ENCODE data around the gene GREB1L. TPM values are rescaled to one million over a fixed set of nuclear protein-coding genes. Genes with fewer than 3 reads are reported as not detected.

GREB1L gene
- polyA plus RNA-seq, 1 donor from 2014 or later: 23.3 TPM

GRCh38 chr18:21463718-21464117 lies 221.7 kb downstream of the GREB1L start:
- Histone ChIP-seq H3K9me2 (ENCODE audit: insufficient read depth, low read length) (no peaks in the 10 kb centered on the region), H2AFZ (ENCODE audit: low read depth, low read length) (no peak overlapping the region)
- no peak for TF ChIP-seq POLR2AphosphoS5 (IDR thresholded peaks at IDR 0.05)
- TF ChIP-seq EP300 (conservative IDR thresholded peaks at IDR 0.05; ENCODE audit: poor library complexity, severe bottlenecking): no peak
- no peak for TF ChIP-seq EZH2 (IDR thresholded peaks at IDR 0.05; ENCODE audit: borderline replicate concordance, insufficient read depth, low read length, poor library complexity, severe bottlenecking)
- TF ChIP-seq SMC3 (conservative IDR thresholded peaks at IDR 0.05; ENCODE audit: poor library complexity): no peak

GRCh38 chr18:21468514-21469164 lies 226.6 kb downstream of the GREB1L start:
- H3K9ac ChIP-seq (ENCODE audit: low read length): no peak overlapping the region
- H3K9me2 ChIP-seq (ENCODE audit: insufficient read depth, low read length): no peaks in the 10 kb centered on the region
- H3K27me3 ChIP-seq (ENCODE audit: insufficient read depth, low read depth, low read length): no peaks in the 10 kb centered on the region
- no peak overlapping the region for H2AFZ ChIP-seq (ENCODE audit: low read depth, low read length)
- H3F3A ChIP-seq (ENCODE audit: insufficient read depth, low read length, poor library complexity, severe bottlenecking): no peaks in the 10 kb centered on the region
- H3K36me3 ChIP-seq (ENCODE audit: insufficient read depth, low read length): peaks cover 3% of the 10 kb centered on the region
- H3K9me3 ChIP-seq (ENCODE audit: low read length): no peaks in the 10 kb centered on the region
- no peak for TF ChIP-seq RAD21 (conservative IDR thresholded peaks at IDR 0.05)
- no peak for TF ChIP-seq MXI1 (conservative IDR thresholded peaks at IDR 0.05; ENCODE audit: poor library complexity, severe bottlenecking)
- no peak for TF ChIP-seq TAF1 (IDR thresholded peaks at IDR 0.05; ENCODE audit: low read depth)
- TF ChIP-seq CTCF (IDR thresholded peaks at IDR 0.05; ENCODE audit: poor library complexity, severe bottlenecking): no peak
- TF ChIP-seq EZH2 (IDR thresholded peaks at IDR 0.05; ENCODE audit: borderline replicate concordance, insufficient read depth, low read length, poor library complexity, severe bottlenecking): no peak
- TF ChIP-seq SMC3 (conservative IDR thresholded peaks at IDR 0.05; ENCODE audit: poor library complexity): no peak
- TF ChIP-seq POLR2AphosphoS5 (IDR thresholded peaks at IDR 0.05): no peak
- no peak for TF ChIP-seq EP300 (conservative IDR thresholded peaks at IDR 0.05; ENCODE audit: poor library complexity, severe bottlenecking)
- TF ChIP-seq REST (IDR thresholded peaks at IDR 0.05; ENCODE audit: borderline replicate concordance): no peak
- no peaks in the 10 kb centered on the region for H3K79me2 ChIP-seq (replicated peaks; ENCODE audit: insufficient read depth, low read length)
- H3K4me2 ChIP-seq (ENCODE audit: low read length): no peak overlapping the region
- no peak overlapping the region for H3K27ac ChIP-seq (ENCODE audit: low read length)
- H4K20me1 ChIP-seq (ENCODE audit: insufficient read depth): no peaks in the 10 kb centered on the region
- no peak overlapping the region for H3K4me3 ChIP-seq (ENCODE audit: low read length)

More at GRCh38 chr18:21463718-21464117, 221.7 kb downstream of the GREB1L start:
- Histone ChIP-seq H3K9me3 (ENCODE audit: low read length) (no peaks in the 10 kb centered on the region), H3K27me3 (ENCODE audit: insufficient read depth, low read depth, low read length) (no peaks in the 10 kb centered on the region), H3K79me2 (replicated peaks; ENCODE audit: insufficient read depth, low read length) (no peaks in the 10 kb centered on the region), H3K4me2 (ENCODE audit: low read length) (no peak overlapping the region), H3K36me3 (ENCODE audit: insufficient read depth, low read length) (no peaks in the 10 kb centered on the region), H3K9ac (ENCODE audit: low read length) (no peak overlapping the region), H3K4me3 (ENCODE audit: low read length) (no peak overlapping the region), H4K20me1 (ENCODE audit: insufficient read depth) (no peaks in the 10 kb centered on the region), H3F3A (ENCODE audit: insufficient read depth, low read length, poor library complexity, severe bottlenecking) (no peaks in the 10 kb centered on the region), H3K27ac (ENCODE audit: low read length) (no peak overlapping the region)
